GM21515 (cell line): Measurements from ENCODE around the gene SDHAF2.
"Not testable (repeated sequence)": the region's sequence is repeated elsewhere in the genome, so short reads cannot be mapped to it uniquely, and the experiment has no call there.

Source experiments
- ATAC-seq: cut with Tn5 transposase; IDR thresholded peaks from one replicate; pipeline ENCODE4 v1.9.1; 2021; ENCODE audit not compliant: unreplicated experiment

The SDHAF2 gene

GRCh38 chr11:61474013-61474643, 44.2 kb downstream of the SDHAF2 start:
- no peak for ATAC-seq

- no peak for ATAC-seq
These were observed 45.5 kb downstream of the SDHAF2 start for GRCh38 chr11:61475433-61475832.

GRCh38 chr11:61476371-61476770, 46.4 kb downstream of the SDHAF2 start:
- ATAC-seq = no peak

- ATAC-seq = no peak
These were observed 47.2 kb downstream of the SDHAF2 start for GRCh38 chr11:61477126-61477525.

DNA sequence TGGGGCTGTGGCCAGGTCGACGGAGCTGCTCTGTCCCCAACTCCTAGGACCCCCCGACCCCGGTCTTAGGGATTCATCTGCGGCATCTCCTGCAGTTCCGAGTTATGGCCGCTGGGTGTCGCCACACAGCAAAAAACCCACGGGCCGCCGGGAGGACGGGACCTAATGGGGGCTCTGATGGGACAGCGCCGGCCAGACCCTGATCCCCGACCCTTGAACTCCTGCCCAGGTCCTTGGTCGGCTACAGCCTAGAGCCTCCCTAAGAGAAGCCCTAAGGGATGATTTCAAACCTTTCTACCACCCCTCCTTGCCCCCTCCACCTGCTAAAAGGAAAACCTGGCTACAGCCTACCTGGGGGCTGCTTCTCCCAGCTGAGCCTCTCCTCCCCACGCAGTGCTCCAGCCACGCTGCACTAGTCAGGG, 47.8 kb downstream of the SDHAF2 start:
- no peak for ATAC-seq

DNA sequence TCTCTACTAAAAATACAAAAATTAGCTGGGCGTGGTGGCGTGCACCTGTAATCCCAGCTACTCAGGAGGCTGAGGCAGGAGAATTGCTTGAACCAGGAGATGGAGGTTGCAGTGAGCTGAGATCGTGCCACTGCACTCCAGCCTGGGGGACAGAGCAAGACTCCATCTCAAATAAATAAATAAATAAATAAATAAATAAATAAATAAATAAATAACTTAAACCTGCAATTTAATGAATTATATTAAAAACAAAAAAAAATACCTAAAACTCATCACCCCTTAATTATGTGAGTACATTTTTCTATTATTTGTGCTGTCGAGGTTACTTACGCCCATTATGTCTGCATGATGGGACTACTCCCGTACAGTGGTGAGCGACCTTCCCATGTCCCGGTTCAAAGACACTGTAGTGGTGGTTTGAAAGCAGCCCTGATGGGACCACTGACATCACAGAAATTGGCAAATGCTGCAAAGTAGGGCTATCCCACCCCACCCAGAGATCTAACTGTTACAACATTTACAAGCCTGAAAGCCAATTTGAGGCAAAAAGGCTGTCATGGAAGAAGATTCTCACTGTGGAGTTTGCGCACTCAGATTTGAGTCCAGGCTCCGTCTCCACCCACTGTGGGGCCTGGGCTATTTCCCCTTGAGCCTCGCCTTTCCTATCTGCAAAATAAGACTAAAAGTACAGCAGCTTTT, 49.6 kb downstream of the SDHAF2 start:
- not testable (repeated sequence) for ATAC-seq

DNA sequence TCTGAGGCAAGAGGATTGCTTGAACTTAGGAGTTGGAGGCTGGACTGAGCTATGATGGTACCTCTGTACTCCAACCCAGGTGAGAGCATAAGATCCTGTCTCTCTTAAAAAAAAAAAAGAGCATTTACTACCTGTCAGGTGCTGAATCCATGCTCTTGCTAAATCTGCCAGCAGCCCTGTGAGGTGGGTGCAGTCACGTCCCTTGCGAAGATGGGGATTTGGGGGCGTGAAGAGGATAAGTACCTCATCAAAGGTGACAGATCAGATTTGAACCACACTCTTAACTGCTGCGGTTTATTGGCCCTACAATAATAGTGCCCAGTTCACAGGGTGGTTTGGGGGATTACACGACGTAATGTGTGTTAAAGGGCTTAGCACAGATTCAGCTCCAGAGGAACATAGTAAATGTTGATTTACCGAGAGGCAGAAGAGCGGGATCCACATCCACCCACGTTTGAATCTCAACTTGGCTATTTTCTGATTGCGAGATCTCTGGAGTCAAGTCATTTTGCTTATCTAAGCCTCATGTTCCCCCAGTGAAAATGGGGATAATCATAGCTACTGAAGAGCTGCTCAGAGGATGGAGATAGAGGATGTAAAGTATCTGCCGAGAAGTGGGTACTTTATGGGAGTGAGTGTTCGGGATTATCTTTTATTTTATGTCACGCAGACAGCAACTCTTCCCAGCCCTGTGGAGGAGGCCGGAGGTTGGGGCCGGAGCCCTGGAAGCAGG, 50.5 kb downstream of the SDHAF2 start:
- ATAC-seq = no peak

DNA sequence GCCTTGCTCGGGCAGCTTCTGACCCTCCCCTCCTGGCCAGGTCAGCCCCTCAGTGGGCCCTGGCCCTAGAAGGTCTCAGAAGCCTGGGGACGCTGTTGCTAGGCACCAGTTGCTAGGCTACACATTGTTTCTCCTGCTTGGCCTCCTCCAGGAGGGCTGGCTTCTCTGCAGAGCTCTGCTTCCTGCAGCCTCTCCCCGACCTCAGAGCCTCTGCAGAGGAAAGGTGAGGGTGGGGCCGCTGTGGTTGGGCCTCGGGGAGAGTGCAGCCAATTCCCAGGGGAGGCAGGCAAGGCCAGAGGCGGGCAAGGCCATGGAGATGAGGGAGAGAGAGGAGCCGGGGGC, 51.0 kb downstream of the SDHAF2 start:
- no peak for ATAC-seq

- no peak for ATAC-seq
These were observed 51.9 kb downstream of the SDHAF2 start for GRCh38 chr11:61481806-61482205.

DNA sequence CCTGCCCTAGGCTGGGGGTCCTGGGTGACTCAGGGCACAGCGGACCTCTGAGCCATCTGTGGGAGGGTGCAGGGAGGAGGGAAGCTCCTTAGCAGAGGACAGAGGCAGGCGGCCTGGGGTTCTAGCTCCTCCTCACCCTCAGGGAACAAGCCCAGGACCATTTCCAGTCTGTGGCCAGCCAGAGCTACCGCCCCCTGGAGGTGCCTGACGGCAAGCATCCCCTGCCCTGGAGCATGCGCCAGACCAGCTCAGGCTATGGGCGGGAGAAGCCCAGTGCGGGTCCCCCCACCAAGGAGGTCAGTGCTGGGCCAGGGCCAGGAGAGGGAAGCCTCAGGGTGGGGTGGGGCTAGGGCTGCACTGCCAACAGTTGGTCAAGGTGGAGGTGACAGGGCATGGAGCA, 52.6 kb downstream of the SDHAF2 start:
- ATAC-seq = no peak

- no peak for ATAC-seq
These were observed 54.6 kb downstream of the SDHAF2 start for GRCh38 chr11:61484541-61484940.

- no peak for ATAC-seq
These were observed 55.2 kb downstream of the SDHAF2 start for GRCh38 chr11:61485080-61485479.

DNA sequence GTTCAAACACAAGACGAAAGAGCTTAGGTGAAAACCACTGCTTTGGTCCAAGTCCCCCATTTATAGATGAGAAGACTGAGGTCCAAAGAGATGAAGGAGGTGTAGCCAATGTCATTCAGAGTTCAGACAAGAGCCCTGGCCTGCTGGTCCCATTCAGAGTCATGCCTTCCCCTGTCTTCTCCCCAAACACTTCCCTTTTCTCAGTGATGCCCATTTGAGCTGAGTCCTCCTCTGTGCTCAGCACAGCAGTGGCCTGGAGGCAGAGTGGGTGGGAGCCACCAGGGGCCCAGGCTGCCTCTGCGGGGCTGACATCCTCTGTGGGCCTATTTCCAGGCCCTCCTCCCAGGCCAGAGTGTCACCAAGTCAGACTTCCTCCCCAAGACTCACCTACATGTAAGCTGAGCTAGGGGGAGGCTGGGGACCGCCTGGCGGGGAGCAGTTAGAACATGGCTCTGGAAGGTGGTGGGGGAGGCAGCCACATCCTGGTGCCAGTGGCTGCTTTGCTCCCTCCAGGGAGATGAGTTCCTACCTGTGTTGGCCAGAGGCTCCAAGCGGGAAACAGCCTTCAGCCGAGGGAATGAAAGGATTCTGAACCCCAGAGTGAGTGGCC, 56.2 kb downstream of the SDHAF2 start:
- no peak for ATAC-seq

- ATAC-seq = no peak
These were observed 56.9 kb downstream of the SDHAF2 start for GRCh38 chr11:61486779-61487178.

- no peak for ATAC-seq
These were observed 57.6 kb downstream of the SDHAF2 start for GRCh38 chr11:61487342-61488025.

DNA sequence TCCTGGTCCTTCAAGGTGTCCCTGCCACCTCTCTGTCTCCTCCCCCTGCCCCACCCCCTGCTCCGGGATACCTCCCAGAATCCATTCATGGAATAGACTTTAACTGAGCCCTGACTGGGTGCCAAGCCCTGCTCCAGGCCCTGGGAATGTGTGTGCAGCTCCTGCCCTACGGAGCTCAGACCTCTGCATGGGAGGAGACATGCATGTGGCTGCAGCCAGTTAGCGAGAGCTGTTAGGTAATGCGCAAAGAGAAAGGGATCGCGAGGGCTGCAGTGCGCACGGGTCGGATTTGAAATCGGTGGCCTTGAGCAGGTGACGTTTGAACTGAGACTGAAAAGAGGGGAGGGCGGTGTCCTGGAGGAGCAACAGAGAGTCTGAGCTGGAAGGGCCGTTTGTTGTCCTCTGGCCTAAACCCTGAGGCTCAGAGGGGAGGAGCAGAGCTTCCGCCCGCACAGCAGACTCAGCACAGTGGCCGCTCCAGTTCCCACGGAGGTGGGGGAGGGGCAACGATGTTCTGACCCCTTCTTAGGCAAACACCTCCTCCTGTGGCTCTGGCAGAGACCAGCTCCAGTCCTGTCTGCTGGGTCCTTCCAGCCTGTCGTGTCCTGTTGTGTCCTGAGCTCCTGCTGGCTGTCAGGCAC, 58.8 kb downstream of the SDHAF2 start:
- ATAC-seq = no peak

- ATAC-seq = no peak
These were observed 60.2 kb downstream of the SDHAF2 start for GRCh38 chr11:61489833-61490721.

- no peak for ATAC-seq
These were observed 61.9 kb downstream of the SDHAF2 start for GRCh38 chr11:61491736-61492395.

GRCh38 chr11:61494381-61494961, 64.5 kb downstream of the SDHAF2 start:
- no peak for ATAC-seq
